NCI-H2107 treated with DMSO at 0.1 percent for 48 hours (cell line): ENCODE data around the gene HAUS3.
A peak's percentile ranks its signal among the peaks of the same experiment; 100 is the strongest.

ENCODE experiments used
- DNase-seq: peaks from one replicate; lab custom pipeline; 2025; ENCODE audit not compliant: unreplicated experiment; lab: John Stamatoyannopoulos, UW

Gene HAUS3, protein sequence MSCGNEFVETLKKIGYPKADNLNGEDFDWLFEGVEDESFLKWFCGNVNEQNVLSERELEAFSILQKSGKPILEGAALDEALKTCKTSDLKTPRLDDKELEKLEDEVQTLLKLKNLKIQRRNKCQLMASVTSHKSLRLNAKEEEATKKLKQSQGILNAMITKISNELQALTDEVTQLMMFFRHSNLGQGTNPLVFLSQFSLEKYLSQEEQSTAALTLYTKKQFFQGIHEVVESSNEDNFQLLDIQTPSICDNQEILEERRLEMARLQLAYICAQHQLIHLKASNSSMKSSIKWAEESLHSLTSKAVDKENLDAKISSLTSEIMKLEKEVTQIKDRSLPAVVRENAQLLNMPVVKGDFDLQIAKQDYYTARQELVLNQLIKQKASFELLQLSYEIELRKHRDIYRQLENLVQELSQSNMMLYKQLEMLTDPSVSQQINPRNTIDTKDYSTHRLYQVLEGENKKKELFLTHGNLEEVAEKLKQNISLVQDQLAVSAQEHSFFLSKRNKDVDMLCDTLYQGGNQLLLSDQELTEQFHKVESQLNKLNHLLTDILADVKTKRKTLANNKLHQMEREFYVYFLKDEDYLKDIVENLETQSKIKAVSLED

DNA sequence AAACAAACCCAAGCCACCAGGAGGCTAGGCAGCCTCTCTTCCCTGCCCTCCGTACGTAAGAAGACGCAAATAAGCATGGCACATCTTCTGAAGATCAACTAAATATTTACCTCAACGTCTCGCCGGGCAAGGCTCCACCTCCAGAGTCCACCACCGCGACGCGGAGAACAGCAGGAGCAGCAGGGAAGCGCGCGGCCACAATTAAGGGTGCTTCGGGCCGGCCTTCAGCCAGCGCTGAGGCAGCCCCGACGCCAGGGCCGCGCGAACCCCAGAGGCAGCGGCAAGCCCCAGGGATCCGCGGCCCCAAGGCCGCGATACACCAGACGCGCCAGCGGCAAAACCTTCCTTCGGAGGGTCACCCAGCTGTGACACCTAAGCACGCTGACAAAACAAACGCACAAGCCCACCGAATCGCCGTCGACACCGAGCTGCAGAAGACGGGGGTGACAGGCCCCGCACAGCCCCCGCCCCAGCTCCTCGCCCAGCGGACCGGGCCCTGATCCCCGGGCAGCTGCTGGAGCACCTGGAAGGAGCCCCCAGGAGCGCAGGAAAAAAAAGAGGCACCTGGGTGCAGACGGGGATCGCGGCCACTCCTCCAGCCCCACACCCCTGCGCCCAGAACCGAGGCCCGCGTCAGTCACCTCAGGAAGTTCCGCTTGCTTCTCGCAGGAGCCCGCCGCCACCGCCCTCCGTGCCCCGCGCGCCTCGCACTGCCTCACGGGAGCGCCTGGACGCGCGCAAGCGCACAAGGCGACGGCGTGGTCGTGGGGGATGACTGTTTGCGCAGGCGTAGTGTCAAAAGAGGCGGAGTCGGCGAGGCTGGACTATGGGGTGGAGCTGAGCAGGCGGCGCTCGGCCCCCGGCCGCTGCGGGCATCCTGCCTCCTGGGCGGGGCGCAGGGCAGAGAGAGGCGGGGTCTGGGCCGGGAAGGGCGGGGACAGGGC, at the start of gene HAUS3, which contains the start of gene POLN:
HAUS3 (minus strand) TSS at position 712 of the 944 bp plus-strand sequence. CDS start 1,175 bp downstream, outside the sequence.
POLN (minus strand) TSS at position 712 of the 944 bp plus-strand sequence. CDS start 12,890 bp downstream, outside the sequence.
- peak; percentile 76 for DNase-seq

DNA sequence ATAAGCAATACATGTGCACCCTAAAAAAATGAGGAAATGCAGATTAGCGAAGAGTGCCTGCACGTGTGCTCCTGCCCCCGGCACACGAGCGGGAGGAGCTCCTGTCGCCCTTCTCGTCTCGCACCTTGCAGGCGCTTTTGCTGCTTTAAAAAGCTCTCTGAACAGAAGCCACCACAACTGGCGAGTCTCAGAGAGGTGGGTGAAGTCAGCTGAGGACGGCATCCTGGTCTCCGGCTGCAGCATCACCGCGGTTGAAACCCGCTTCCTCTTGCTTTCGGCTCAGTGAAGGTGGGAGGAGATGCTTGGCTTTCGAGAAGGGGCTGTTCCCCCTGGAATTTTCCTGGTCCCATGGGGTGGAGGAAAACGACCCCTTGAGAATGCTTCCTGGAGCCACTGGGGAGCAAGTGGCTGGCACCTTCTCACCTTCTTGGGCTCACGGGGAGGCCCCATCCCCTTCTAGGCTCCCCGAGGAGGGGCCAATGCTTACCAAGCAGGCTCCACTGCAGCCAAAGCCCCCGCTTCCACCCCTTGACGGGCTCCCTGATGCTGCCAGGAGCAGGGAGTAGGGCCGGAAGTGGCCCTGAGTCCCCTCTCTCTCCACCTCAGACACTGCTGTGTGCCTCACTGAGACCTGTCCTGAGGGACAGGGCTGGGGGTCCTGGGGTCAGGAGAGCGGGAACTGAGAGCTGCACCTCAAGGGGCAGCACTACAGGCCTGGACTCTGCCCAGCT, 49.2 kb upstream of the HAUS3 start:
- DNase-seq = no peak

DNA sequence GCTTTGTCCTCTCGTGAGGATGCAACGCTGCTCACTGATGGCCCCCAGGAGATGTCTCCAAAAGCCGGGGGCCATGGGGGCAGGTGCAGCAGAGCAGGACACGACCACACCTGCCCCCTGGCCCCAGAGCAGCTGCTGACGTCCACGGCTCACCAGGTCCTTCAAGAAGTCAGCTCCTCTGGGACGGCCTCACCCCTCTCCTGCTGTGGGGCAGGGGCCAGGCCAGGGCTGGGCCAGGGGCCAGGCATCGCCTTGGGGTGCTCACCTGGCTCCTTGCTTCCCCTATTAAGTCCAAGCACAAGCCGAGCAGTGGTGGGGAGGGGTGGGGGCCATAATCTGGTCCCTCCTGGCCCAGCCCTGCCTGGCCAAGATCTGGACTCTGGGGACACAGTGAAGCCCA, 48.6 kb upstream of the HAUS3 start:
- no peak for DNase-seq

GRCh38 chr4:2289955-2290333, 48.0 kb upstream of the HAUS3 start:
- DNase-seq = no peak

- DNase-seq = no peak
Observed at GRCh38 chr4:2289311-2289954, 47.5 kb upstream of the HAUS3 start.

- DNase-seq = no peak
Observed at GRCh38 chr4:2288051-2288541, 46.2 kb upstream of the HAUS3 start.

- no peak for DNase-seq
Observed at GRCh38 chr4:2287594-2287915, 45.6 kb upstream of the HAUS3 start.

GRCh38 chr4:2286904-2287593, 45.1 kb upstream of the HAUS3 start:
- peak; percentile 77 for DNase-seq

DNA sequence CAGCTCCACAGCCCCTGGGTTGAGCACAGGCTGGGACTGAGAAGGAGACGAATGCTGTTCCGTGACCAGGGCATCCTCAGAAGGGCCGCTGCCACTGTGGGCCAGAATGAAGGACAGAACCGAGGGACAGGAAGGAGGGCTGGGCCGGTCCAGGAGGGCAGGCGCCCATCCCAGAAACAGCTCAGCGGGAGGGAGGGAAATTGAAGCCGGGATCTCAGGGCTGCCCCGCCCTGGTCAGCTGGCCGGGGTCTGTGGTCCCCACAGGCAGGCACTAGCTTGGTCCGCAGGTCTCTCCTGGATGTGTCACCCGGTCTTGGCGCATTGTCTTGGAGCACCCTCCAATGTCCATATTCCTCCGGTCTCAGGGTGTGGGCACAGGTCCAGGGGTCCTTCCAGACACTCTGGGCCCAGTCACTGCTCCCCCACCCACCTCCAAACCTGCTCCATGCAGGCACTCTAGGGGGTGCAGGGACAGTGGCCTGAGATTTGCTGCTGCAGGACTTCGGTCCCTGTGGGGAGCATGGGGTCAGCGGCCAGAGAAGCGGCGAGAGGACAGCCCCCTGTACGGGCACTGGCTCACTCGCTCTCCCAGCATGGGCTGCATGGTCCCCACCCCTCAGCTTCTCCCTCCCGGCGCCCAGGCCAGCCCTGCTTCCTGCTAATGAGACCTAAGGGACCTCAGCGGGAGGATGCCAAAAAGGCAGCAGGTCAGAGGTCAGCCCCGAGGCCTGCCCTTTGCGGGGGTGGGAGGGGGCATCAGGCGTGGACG, 43.9 kb upstream of the HAUS3 start:
- no peak for DNase-seq

- no peak for DNase-seq
Observed at GRCh38 chr4:2284934-2285612, 43.2 kb upstream of the HAUS3 start.

DNA sequence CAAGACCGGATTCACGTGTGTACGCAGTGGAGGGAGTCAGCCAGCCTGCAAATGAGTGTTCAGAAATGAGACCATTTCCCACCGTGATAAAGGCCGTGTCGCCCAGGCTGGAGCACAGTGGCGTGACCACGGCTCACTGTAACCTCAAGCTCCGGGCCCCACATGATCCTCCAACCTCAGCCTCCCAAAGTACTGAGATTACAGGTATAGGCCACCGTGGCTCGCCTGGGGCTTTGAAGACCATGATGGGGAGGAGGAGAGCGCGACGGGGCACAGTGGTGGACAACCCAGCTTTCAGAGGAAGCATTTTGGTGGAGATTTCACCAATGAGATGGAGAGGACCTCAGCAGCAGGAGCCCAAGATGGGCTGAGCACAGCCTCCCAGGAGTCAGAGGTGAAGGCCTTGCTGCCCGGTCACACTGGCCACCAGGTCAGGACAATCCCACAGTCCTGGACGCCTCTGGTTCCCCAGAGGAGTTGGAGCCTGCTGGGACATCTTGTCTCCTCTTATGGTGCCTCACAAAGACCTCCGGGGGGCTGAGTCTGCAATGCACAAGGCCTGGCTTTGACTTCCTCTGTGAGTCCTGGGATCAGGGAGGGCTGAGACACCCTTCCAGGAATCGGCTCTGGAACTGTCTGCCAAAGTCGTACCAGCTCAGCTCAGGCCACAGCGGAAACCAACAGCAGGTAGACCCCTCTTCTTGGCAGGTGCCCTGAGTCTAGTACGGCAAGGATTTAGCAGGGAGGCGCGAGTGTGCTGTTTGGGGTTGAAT, 42.4 kb upstream of the HAUS3 start:
- DNase-seq = no peak

- DNase-seq = no peak
Observed at GRCh38 chr4:2283199-2283711, 41.3 kb upstream of the HAUS3 start.

DNA sequence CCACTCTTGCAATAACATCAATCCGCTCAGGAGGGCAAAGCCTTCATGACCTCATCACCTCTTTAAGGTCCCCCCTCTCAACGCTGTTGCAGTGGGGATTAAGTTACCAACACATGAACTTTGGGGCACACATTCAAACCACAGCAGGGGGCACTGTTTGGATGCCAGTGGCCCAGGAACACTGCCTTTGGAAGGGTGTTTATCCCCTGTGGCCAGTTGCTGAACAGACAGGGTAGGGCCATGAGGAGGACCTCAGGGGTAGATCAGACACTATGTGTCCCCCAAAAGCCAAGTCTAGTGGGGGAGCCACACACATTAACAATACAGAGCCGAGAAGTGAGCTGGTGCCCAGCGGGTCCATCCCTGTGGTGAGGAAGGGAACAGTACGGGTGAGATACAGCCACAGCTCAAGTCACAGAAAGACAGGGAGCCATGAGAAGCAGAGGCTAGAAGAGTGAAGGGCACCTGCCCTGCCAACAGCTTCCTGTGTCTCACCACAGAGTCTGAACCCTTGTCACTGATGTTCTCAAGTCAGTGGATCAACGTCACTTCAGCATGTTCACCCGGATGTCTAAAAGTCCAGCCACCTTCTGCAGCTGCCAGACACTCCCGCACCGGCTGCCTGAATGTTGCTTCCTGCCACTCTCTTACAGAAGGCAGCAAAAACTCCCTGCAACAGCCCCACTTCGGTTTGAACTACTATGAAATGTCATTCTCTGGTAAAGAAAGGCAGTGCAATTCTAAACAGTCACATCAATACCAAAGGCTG, 39.8 kb upstream of the HAUS3 start:
- no peak for DNase-seq

DNA sequence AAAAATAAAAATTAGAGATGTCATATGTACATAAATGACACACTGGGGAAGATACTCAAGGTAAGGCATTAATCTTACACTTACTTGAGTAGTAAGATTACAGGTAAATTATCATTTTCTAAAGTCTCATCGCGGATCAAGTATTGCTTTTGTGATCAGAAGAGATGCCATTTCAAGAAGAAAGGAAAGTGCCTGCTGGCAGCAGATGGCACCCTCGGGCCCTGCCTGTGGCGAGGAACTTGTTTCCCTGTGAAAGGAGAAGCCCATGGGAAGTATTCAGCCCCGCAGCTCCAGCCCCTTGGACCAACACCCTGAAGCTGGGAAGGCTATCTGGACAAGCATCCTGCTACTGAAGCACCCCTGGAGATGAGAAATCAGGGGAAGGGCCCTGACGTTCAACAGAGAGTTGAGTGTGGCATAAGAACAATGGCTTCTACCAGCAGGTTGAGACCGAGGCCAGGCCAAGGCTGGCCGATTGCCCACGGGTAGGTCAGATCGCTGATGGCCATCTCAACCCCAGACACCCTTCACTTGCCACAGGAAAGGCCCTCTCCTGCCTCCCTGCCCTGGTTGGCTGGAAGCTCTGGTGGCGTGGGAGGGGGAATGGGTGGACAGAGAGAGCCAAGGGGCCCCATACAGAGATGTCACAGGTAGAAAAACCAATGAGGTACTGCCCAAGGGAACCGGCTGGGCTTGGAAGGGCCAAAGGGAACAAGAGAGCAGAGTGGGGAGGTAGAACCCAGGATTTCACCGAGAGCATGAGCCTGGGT, 38.8 kb upstream of the HAUS3 start:
- no peak for DNase-seq

- no peak for DNase-seq
Observed at GRCh38 chr4:2277956-2278355, 36.0 kb upstream of the HAUS3 start.
